Effector memory CD4-positive, alpha-beta T cell (primary cell): Measurements from ENCODE around the gene PNISR.
A peak's percentile ranks its signal among the peaks of the same experiment; 100 is the strongest.
"Not testable (repeated sequence)": the region's sequence is repeated elsewhere in the genome, so short reads cannot be mapped to it uniquely, and the experiment has no call there.

ENCODE experiments used
- DNase-seq, 3 donors: peaks; one replicate each; pipeline ENCODE4 v3.0.0-alpha.2; 2020
- H3K27ac ChIP-seq: 2 replicates; pipeline ENCODE4 v1.7.0; 2013; ENCODE audit warnings: mild to moderate bottlenecking, low read length, moderate library complexity; ENCODE audit not compliant: insufficient read depth, poor library complexity, severe bottlenecking
- H3K27me3 ChIP-seq: replicated peaks from 2 replicates; pipeline ENCODE4 v1.7.0; 2013; ENCODE audit warnings: mild to moderate bottlenecking, low read length; ENCODE audit not compliant: insufficient read depth, control insufficient read depth, poor library complexity, severe bottlenecking
- H3K36me3 ChIP-seq: 2 replicates; pipeline ENCODE4 v1.7.0; 2013; ENCODE audit warnings: mild to moderate bottlenecking, low read length, moderate library complexity; ENCODE audit not compliant: control insufficient read depth, insufficient read depth
- H3K4me1 ChIP-seq: 2 replicates; pipeline ENCODE4 v1.7.0; 2013; ENCODE audit warnings: low read length, mild to moderate bottlenecking; ENCODE audit not compliant: control insufficient read depth, insufficient read depth, poor library complexity, severe bottlenecking
- H3K4me3 ChIP-seq: 2 replicates; pipeline ENCODE4 v1.7.0; 2013; ENCODE audit warnings: low read length, low read depth, mild to moderate bottlenecking; ENCODE audit not compliant: insufficient read depth, poor library complexity, severe bottlenecking
- H3K9me3 ChIP-seq: 2 replicates; pipeline ENCODE4 v1.7.0; 2013; ENCODE audit warnings: mild to moderate bottlenecking, low read length, moderate library complexity; ENCODE audit not compliant: control insufficient read depth
- total RNA-seq, 3 donors: gene quantifications; one replicate each; lab custom pipeline; 2026; lab: John Stamatoyannopoulos, UW

PNISR gene, protein sequence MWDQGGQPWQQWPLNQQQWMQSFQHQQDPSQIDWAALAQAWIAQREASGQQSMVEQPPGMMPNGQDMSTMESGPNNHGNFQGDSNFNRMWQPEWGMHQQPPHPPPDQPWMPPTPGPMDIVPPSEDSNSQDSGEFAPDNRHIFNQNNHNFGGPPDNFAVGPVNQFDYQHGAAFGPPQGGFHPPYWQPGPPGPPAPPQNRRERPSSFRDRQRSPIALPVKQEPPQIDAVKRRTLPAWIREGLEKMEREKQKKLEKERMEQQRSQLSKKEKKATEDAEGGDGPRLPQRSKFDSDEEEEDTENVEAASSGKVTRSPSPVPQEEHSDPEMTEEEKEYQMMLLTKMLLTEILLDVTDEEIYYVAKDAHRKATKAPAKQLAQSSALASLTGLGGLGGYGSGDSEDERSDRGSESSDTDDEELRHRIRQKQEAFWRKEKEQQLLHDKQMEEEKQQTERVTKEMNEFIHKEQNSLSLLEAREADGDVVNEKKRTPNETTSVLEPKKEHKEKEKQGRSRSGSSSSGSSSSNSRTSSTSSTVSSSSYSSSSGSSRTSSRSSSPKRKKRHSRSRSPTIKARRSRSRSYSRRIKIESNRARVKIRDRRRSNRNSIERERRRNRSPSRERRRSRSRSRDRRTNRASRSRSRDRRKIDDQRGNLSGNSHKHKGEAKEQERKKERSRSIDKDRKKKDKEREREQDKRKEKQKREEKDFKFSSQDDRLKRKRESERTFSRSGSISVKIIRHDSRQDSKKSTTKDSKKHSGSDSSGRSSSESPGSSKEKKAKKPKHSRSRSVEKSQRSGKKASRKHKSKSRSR
- 268 to 405 (median 339) reads per million in 3 donors for total RNA-seq

DNA sequence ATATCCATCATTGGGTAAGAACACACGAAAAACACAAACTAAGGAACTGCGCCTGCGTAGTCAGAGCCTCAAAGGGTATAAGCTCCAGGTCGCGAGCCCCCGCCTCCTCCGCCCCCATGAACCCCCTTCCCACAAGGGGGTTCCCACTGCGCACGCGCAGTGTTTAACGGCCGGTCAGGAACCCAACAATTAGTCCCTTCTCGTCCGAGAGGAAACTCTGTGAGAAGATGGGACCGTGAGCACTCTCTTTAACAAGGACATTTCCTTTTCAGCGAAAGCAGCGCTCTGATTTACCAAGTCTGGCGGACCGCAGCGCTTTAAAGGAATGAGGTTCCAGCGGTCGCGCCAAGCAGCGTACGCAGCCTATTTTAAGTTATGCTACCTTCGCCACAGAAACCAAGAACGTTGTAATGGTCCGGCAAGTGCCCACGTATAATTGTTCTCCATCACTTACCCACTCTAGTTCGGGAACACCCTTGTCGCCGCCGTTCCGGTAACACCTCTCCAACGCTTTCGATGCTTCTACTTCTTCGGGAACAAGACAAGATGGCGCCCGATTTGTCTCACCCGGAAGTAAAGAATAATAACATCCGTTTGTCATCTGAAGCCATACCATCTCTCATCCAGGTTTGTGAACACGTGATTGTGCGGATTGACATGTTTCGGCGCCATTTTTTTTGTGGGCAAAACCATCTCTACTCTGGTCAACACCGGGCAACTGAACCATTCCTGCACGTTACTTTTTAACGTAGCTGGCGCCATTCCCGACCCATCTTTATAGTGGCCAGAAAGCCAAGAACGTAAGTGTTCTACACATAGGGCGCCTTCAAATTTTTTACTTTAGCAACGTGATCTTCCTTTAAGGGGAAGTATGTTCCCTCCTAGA lies at the start of gene PNISR:
TSS of gene PNISR (minus strand) at position 548 of the 886 bp plus-strand sequence. CDS start 10,649 bp downstream, outside the sequence.
- Histone ChIP-seq H3K9me3 (no peaks in the 10 kb centered on the region), H3K4me3 (peak within 1 kb of the TSS; percentile 99), H3K27me3 (no peaks in the 10 kb centered on the region), H3K36me3 (no peaks in the 10 kb centered on the region), H3K27ac (peak within 1 kb of the TSS; percentile 100), H3K4me1 (peaks cover 32% of the 10 kb centered on the region)
- peak; percentile 80 to 86 (median 83) for DNase-seq

DNA sequence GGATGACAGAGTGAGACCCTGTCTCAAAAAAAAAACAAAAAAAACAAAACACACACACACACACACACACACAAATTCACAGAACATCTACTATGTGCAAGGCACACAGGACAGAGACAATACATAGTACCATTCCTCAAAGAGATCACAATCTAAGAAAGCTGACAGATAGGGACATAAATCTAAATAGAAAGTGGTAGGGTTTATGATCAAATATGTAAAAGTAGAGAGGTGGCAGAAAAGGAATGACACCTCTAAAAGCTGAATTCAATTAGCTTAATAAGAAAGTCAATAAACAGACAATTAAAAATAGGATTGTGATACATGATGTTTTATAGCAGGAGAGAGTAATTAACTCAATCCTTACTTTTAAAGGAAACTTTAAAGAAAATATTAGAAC lies 48.6 kb upstream of the PNISR start:
- Histone ChIP-seq H3K27me3 (no peaks in the 10 kb centered on the region), H3K36me3 (peaks cover 5% of the 10 kb centered on the region), H3K4me1 (no peaks in the 10 kb centered on the region), H3K4me3 (no peak overlapping the region), H3K27ac (no peak overlapping the region), H3K9me3 (no peaks in the 10 kb centered on the region)
- no peak for DNase-seq

DNA sequence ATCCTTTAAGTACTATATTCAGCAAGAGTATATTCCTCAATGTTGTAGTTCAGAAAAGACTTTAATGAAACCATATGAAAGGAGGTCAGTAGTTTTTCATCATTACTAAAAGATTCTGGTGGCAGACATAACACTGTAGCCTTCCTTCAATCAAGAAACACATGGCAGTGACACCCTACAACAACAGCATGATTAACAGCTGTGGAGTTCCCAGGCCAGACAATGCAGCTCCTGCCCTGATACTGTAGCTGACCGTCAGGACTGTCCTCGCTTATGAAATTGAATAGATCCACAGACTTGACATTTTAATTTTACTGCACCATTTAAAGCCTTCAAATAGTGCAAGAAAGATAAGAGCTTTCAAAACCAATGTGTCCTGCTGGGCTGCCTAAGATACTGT lies 46.5 kb upstream of the PNISR start:
- peaks cover 3% of the 10 kb centered on the region for H3K36me3 ChIP-seq
- H3K9me3 ChIP-seq: no peaks in the 10 kb centered on the region
- no peaks in the 10 kb centered on the region for H3K4me1 ChIP-seq
- no peak overlapping the region for H3K27ac ChIP-seq
- no peak for DNase-seq
- no peaks in the 10 kb centered on the region for H3K27me3 ChIP-seq
- H3K4me3 ChIP-seq: no peak overlapping the region

DNA sequence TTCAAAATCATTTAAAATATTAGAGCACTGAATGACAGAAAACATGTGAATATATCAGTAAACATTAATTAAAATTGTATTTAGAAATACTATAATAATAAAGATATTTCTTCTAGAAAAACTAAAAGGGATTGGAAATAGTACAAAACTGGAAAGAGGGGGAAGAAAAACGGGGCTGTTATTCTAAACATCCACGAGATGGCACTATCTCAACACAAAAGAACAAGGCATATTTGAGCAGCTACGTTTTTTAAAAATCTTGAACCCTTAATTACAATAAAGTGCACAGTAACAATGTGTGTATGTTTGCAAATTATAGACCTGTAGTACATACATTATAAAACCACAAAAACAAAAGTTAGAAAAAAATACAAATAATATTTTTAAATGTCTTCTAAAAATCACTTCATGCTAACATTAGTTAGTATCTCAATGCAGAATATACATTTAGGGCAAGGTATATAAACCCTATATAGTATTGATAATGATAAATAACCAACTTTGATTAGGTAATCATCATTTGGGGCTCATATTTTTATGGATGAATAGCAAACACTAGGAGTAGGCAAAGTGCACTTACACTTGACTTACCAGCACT lies 42.5 kb upstream of the PNISR start:
- Histone ChIP-seq H3K4me1 (no peaks in the 10 kb centered on the region), H3K36me3 (no peaks in the 10 kb centered on the region), H3K27me3 (no peaks in the 10 kb centered on the region), H3K9me3 (no peaks in the 10 kb centered on the region), H3K4me3 (no peak overlapping the region), H3K27ac (no peak overlapping the region)
- no peak for DNase-seq

DNA sequence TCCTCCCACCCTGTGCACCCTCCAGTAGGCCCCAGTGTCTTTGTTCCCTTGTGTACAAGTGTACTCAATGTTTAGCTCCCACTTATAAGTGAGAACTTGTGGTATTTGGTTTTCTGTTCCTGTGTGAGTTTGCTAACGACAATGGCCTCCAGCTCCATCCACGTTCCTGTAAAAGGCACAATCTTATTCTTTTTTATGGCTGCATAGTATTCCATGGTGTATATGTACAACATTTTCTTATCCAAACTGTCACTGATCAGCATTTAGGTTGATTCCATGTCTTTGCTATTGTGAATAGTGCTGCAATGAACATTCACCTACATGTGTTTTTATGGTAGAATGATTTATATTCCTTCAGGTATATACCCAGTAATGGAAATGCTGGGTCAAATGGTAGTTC lies 34.0 kb upstream of the PNISR start:
- not testable (repeated sequence) for DNase-seq, H3K4me3 ChIP-seq, H3K9me3 ChIP-seq, H3K36me3 ChIP-seq, H3K4me1 ChIP-seq, H3K27me3 ChIP-seq, H3K27ac ChIP-seq

DNA sequence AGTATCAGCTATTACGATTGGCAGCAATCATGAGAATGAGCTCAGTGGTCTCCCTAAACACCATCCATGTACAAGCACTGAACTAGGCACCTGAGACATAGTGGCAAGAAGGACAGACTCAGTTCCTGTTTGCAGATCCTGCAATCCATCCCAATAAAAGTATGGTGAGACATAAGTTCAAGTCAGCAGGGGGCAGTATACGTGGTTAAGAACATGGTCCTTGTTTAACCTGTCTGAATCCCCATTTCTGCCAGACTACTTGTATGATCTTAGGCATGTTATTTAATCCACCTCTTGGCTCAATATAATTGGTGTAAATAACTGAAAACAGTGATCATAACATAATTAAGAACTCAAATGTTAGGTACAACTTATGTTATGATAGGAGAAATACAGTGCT lies 33.2 kb upstream of the PNISR start:
- no peak overlapping the region for H3K27ac ChIP-seq
- no peak for DNase-seq
- no peaks in the 10 kb centered on the region for H3K27me3 ChIP-seq
- H3K4me1 ChIP-seq: no peaks in the 10 kb centered on the region
- H3K36me3 ChIP-seq: no peaks in the 10 kb centered on the region
- H3K9me3 ChIP-seq: no peaks in the 10 kb centered on the region
- H3K4me3 ChIP-seq: no peak overlapping the region

DNA sequence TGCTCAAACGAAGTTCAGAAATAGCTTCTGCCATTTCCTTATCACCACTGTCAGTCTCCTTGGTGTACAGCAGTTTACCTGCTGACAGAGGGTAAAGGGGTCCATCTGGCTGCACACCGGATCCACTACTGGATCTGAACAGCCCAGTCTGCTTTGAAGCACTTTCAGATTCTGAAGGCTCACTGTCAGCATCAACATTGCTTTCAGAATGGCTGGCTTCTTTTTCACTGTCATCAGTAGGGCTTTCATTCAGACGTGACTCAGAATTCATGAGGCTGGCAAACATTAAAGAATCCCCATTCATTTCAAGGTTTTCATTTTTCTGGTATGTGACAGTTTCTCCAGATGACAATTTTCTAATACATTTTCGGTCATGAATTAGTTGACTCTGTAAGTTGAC lies 21.0 kb upstream of the PNISR start:
- Histone ChIP-seq H3K4me1 (no peaks in the 10 kb centered on the region), H3K27ac (no peak overlapping the region), H3K36me3 (no peaks in the 10 kb centered on the region), H3K4me3 (no peak overlapping the region), H3K9me3 (no peaks in the 10 kb centered on the region), H3K27me3 (no peaks in the 10 kb centered on the region)
- no peak for DNase-seq

DNA sequence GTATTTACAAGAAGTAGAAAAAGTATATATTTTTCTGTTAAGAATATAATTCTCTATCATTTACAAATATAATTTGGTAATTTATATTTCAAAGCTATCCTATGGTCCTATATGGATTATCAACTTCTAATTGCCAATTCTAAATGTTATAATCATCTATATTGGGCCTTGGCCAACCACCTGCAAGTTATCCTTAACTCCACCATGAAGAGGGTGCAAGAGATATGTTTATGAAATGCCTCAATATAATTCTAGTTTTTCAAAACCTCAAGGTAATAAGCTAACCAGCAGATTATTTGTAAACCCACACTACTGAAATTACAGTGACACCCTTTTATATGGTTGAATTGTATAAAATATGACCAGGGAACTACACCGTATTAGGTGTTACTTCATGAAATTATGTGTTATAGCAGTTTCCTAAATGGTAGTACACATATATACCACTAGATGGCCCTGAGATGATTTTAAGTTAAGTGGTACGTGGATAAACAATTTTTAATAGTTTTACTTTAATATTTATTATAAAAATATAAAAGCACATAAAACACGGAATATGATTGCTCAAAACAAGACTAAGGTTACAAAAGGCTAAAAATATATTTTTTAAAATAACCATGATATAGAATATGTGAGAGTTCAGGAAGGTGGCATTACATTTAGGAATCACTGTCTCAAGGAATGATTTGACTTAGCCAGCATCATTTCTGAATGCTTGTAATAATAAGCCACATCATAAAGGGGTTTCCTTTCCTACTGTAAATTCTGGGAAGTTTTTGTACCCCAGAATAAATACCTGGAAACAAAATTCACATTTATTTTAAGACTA lies 9.8 kb upstream of the PNISR start:
- no peaks in the 10 kb centered on the region for H3K9me3 ChIP-seq
- peaks cover 6% of the 10 kb centered on the region for H3K36me3 ChIP-seq
- DNase-seq: no peak
- no peaks in the 10 kb centered on the region for H3K27me3 ChIP-seq
- no peak overlapping the region for H3K4me3 ChIP-seq
- no peak overlapping the region for H3K27ac ChIP-seq
- H3K4me1 ChIP-seq: peaks cover 3% of the 10 kb centered on the region

DNA sequence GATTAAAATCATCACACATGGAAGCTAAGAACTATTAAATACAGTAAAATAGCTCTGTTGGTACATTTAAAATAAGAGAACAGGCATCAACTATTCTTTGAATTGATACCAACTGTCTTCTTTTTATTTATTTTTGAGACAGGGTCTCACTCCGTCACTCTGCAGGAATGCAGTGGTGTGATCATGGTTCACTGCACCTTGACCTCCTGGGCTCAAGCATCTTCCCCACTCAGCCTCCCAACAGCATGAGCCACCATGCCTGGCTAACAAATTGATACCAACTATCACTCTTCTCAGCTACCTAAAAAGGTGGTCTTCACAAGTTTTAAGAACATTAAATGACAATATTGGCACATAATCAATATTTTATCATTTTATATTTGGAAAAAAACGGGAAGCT lies 7.8 kb upstream of the PNISR start:
- H3K36me3 ChIP-seq: peaks cover 6% of the 10 kb centered on the region
- H3K27me3 ChIP-seq: no peaks in the 10 kb centered on the region
- no peak overlapping the region for H3K27ac ChIP-seq
- peaks cover 3% of the 10 kb centered on the region for H3K4me1 ChIP-seq
- no peaks in the 10 kb centered on the region for H3K9me3 ChIP-seq
- no peak for DNase-seq
- H3K4me3 ChIP-seq: no peak overlapping the region
